IMR-90 (cell line): ENCODE measurements around the gene APBB3. TPM values are rescaled to one million over a fixed set of nuclear protein-coding genes. Genes with fewer than 3 reads are reported as not detected.

Experiments
- ATAC-seq: fragments of 200-7000 bp; cut with Tn5 transposase; 2 replicates; pipeline ENCODE4 v1.9.1; 2020; ENCODE audit warnings: low read depth, mild to moderate bottlenecking, moderate library complexity
- BruUV-seq: library from RNA; stranded (reverse); fragments of 400-500 nt; replicated peaks from 2 replicates; lab custom pipeline; 2021; lab: Mats Ljungman, UMichigan
- CTCF ChIA-PET: fragments of 300-600 bp; formaldehyde crosslinking; extraction: SDS; loops from one replicate; lab custom pipeline; 2021; ENCODE audit warnings: antibody characterized with exemption; lab: Yijun Ruan, JAX
- POLR2A ChIA-PET: fragments of 300-600 bp; sonication (Branson Sonifier 250); formaldehyde crosslinking; loops from one replicate; lab custom pipeline; 2022; ENCODE audit warnings: antibody characterized with exemption; ENCODE audit not compliant: unreplicated experiment; lab: Charles Lee
- DNase-seq: peaks from one replicate; pipeline ENCODE4 v3.0.0; 2013
- H2AFZ ChIP-seq: replicated peaks from 2 replicates; pipeline ENCODE3; 2013; ENCODE audit warnings: low read length, mild to moderate bottlenecking; ENCODE audit not compliant: poor library complexity
- H2AK5ac ChIP-seq: 2 replicates; pipeline ENCODE4 v1.6.1; 2013; ENCODE audit warnings: low read depth, low read length, inconsistent platforms
- H2AK9ac ChIP-seq: replicated peaks from 2 replicates; pipeline ENCODE3; 2013; ENCODE audit warnings: mild to moderate bottlenecking, low read depth, low read length, moderate library complexity; ENCODE audit not compliant: poor library complexity
- H2BK120ac ChIP-seq: 2 replicates; pipeline ENCODE4 v1.6.1; 2013; ENCODE audit warnings: low read depth, low read length, inconsistent platforms
- H2BK15ac ChIP-seq: 3 replicates; pipeline ENCODE4 v1.6.1; 2013; ENCODE audit warnings: low read depth, low read length, inconsistent platforms
- H2BK20ac ChIP-seq: 2 replicates; pipeline ENCODE4 v1.6.1; 2013; ENCODE audit warnings: low read depth, mild to moderate bottlenecking, inconsistent platforms, low read length, moderate library complexity
- H2BK5ac ChIP-seq: 2 replicates; pipeline ENCODE4 v1.6.1; 2013; ENCODE audit warnings: mild to moderate bottlenecking, low read depth, low read length, inconsistent platforms; ENCODE audit not compliant: poor library complexity, severe bottlenecking
- H3K14ac ChIP-seq: replicated peaks from 2 replicates; pipeline ENCODE4 v1.6.1; 2013; ENCODE audit warnings: low read depth, low read length, inconsistent platforms
- H3K18ac ChIP-seq: 2 replicates; pipeline ENCODE4 v1.6.1; 2013; ENCODE audit warnings: low read depth, low read length, control low read depth
- H3K23ac ChIP-seq: 2 replicates; pipeline ENCODE4 v1.6.1; 2013; ENCODE audit warnings: low read depth, low read length, inconsistent platforms
- H3K27ac ChIP-seq: 2 replicates; pipeline ENCODE4 v1.5.1; 2013; ENCODE audit warnings: mild to moderate bottlenecking, control low read depth, low read length; ENCODE audit not compliant: insufficient read depth
- H3K27me3 ChIP-seq: 2 replicates; pipeline ENCODE4 v1.6.1; 2013; ENCODE audit warnings: low read length; ENCODE audit not compliant: control insufficient read depth, insufficient read depth
- H3K36me3 ChIP-seq: 2 replicates; pipeline ENCODE4 v1.6.1; 2013; ENCODE audit warnings: low read length, mixed read lengths; ENCODE audit not compliant: control insufficient read depth, insufficient read depth
- H3K4ac ChIP-seq: 2 replicates; pipeline ENCODE4 v1.6.1; 2013; ENCODE audit warnings: low read depth, low read length, inconsistent platforms
- H3K4me1 ChIP-seq: 2 replicates; pipeline ENCODE4 v1.6.1; 2013; ENCODE audit warnings: low read length, mixed read lengths; ENCODE audit not compliant: control insufficient read depth, insufficient read depth
- H3K4me2 ChIP-seq: 2 replicates; pipeline ENCODE4 v1.6.1; 2013; ENCODE audit warnings: low read depth, mild to moderate bottlenecking, control low read depth, low read length, moderate library complexity
- H3K4me3 ChIP-seq: 2 replicates; pipeline ENCODE4 v1.5.1; 2013; ENCODE audit warnings: low read depth, mild to moderate bottlenecking, control low read depth, low read length, moderate library complexity; ENCODE audit not compliant: insufficient read depth
- H3K56ac ChIP-seq: 2 replicates; pipeline ENCODE4 v1.6.1; 2013; ENCODE audit warnings: low read length, inconsistent platforms; ENCODE audit not compliant: insufficient read depth; ENCODE audit errors: extremely low read depth
- H3K79me1 ChIP-seq, 2 experiments: 2 replicates each; pipeline ENCODE4 v1.6.1; 2013; ENCODE audit warnings: low read length in 2 of 2, inconsistent platforms in 1 of 2, low read depth in 1 of 2
- H3K9ac ChIP-seq: 2 replicates; pipeline ENCODE4 v1.6.1; 2013; ENCODE audit warnings: low read depth, low read length, control low read depth
- H3K9me1 ChIP-seq: 2 replicates; pipeline ENCODE4 v1.6.1; 2013; ENCODE audit warnings: low read length, inconsistent platforms; ENCODE audit not compliant: insufficient read depth
- H3K9me3 ChIP-seq: 2 replicates; pipeline ENCODE4 v1.6.1; 2013; ENCODE audit warnings: low read length; ENCODE audit not compliant: control insufficient read depth, insufficient read depth
- H4K20me1 ChIP-seq: 2 replicates; pipeline ENCODE4 v1.6.1; 2013; ENCODE audit warnings: low read length, inconsistent platforms; ENCODE audit not compliant: insufficient read depth
- H4K5ac ChIP-seq: 2 replicates; pipeline ENCODE4 v1.6.1; 2013; ENCODE audit warnings: mild to moderate bottlenecking, low read depth, low read length, control low read depth
- H4K8ac ChIP-seq, 2 experiments: 2 replicates each; pipeline ENCODE4 v1.6.1; 2013; ENCODE audit warnings: low read depth in 2 of 2, low read length in 2 of 2, control low read depth in 1 of 2, inconsistent platforms in 1 of 2
- H4K91ac ChIP-seq: 2 replicates; pipeline ENCODE4 v1.6.1; 2013; ENCODE audit warnings: low read depth, low read length, inconsistent platforms; ENCODE audit not compliant: insufficient read depth
- CEBPB ChIP-seq: IDR thresholded peaks from 2 replicates; pipeline ENCODE4 v1.6.1; 2012; ENCODE audit warnings: low read depth, low read length, improper control_type of control experiment
- CHD1 ChIP-seq: IDR thresholded peaks from 2 replicates; pipeline ENCODE4 v1.6.1; 2012; ENCODE audit warnings: low read depth, low read length, improper control_type of control experiment
- MAZ ChIP-seq: IDR thresholded peaks from 2 replicates; pipeline ENCODE4 v1.6.1; 2012; ENCODE audit warnings: low read depth, mild to moderate bottlenecking, low read length, improper control_type of control experiment, moderate library complexity, borderline replicate concordance
- RCOR1 ChIP-seq: IDR thresholded peaks from 2 replicates; pipeline ENCODE4 v1.6.1; 2012; ENCODE audit warnings: mild to moderate bottlenecking, low read length, improper control_type of control experiment; ENCODE audit not compliant: insufficient replicate concordance
- WGBS, 2 experiments: methylation state at CpG; one replicate each; pipeline versions ENCODE4 v1.1.5 to v1.1.7; 2013; ENCODE audit warnings: missing lambda C conversion rate in 2 of 2; ENCODE audit not compliant: insufficient read length in 1 of 2; ENCODE audit errors: extremely low coverage in 2 of 2; 5-methylcytosine and 5-hydroxymethylcytosine counted together
- dilution Hi-C: fragments of 300-500 bp; cut with HindIII; formaldehyde crosslinking; loops from one replicate; pipeline ENCODE4 v1.14.3; 2018; ENCODE audit warnings: low sequenced_read_pairs; ENCODE audit not compliant: unreplicated experiment
- in situ Hi-C: fragments of 300-500 bp; cut with MboI; formaldehyde crosslinking; loops from 3 replicates; pipeline ENCODE4 v1.14.3; 2019; ENCODE audit warnings: low sequenced_read_pairs, inconsistent platforms, mixed read lengths
- intact Hi-C: fragments of 100-400 bp; cut with micrococcal nuclease; formaldehyde crosslinking; loops from 2 replicates; pipeline ENCODE4 v1.10.0; 2022
- polyA plus RNA-seq, 3 experiments: library from polyadenylated mRNA; depleted of rRNA; stranded (reverse); fragments of >200 nt; gene quantifications; 2 replicates each; pipeline ENCODE4 v1.2.3, GENCODE V29; 2012; ENCODE audit warnings: low replicate concordance in 1 of 3
- total RNA-seq: library from RNA; depleted of rRNA; stranded (reverse); fragments of >200 nt; gene quantifications from 2 replicates; pipeline ENCODE4 v1.2.3, GENCODE V29; 2012
- TF ChIP-seq, protein P1 (sequence below): fragments of 150-350 bp; IDR thresholded peaks from 2 replicates; pipeline ENCODE4 v1.6.1; 2017; ENCODE audit warnings: mild to moderate bottlenecking, antibody characterized with exemption, low read length, low read depth

Gene APBB3
- total and polyA plus RNA-seq, 2 of the 4 experiments (the other 2 are of a cell fraction): 6.6 to 23.8 TPM

DNA sequence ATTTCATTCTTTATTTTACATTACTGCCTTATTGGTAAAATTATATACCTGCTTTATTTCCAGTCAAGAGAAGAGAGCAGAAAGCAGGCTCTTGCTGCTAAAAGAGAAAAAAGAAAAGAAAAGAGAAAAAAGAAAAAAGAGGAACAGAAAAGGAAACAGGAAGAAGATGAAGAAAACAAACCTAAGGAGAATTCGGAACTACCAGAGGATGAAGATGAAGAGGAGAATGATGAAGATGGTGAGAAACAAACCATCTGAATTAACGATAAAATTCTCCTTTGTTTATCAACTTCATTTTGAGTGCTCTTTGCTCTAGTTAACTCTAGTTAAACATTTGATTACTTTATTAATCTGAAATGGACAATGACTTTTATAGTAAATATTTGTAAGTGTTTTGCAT lies 40.4 kb downstream of the APBB3 start:
- Histone ChIP-seq H3K36me3 (peaks cover 19% of the 10 kb centered on the region), H3K9me3 (no peaks in the 10 kb centered on the region), H3K18ac (no peak overlapping the region), H3K9me1 (0 out of 2 replicates have a peak, but pooled peaks cover 4% of the 10 kb centered on the region), H2BK120ac (no peak overlapping the region), H3K23ac (no peak overlapping the region), H4K8ac (no peak overlapping the region), H3K27me3 (no peaks in the 10 kb centered on the region), H3K4me2 (no peak overlapping the region), H3K4ac (no peak overlapping the region), H3K4me1 (no peaks in the 10 kb centered on the region), H3K79me1 (no peaks in the 10 kb centered on the region), H3K9ac (no peak overlapping the region), H2BK20ac (no peak overlapping the region), H2AK5ac (no peak overlapping the region), H4K91ac (no peak overlapping the region), H2BK5ac (no peak overlapping the region), H2BK15ac (no peak overlapping the region), H2AK9ac (no peak overlapping the region), H2AFZ (no peak overlapping the region), H4K5ac (no peak overlapping the region), H3K14ac (no peak overlapping the region), H4K20me1 (no peaks in the 10 kb centered on the region), H3K4me3 (no peak overlapping the region), H3K27ac (no peak overlapping the region), H3K56ac (no peak overlapping the region)
- ChIA-PET CTCF (no interaction called here), POLR2A (no interaction called here)
- BruUV-seq: no TSS peak
- WGBS, 2 experiments: no CpG with 5 or more reads among the region's 2 CpGs
- in situ Hi-C loops: no loop called here
- no peak for DNase-seq
- TF ChIP-seq MAZ: no peak
- TF ChIP-seq CHD1: no peak
- TF ChIP-seq RCOR1: no peak
- no peak for TF ChIP-seq CEBPB
- TF ChIP-seq, protein P1, sequence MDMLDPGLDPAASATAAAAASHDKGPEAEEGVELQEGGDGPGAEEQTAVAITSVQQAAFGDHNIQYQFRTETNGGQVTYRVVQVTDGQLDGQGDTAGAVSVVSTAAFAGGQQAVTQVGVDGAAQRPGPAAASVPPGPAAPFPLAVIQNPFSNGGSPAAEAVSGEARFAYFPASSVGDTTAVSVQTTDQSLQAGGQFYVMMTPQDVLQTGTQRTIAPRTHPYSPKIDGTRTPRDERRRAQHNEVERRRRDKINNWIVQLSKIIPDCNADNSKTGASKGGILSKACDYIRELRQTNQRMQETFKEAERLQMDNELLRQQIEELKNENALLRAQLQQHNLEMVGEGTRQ: no peak
- ATAC-seq: no peak
- dilution Hi-C loops: no loop called here
- intact Hi-C loops: no loop called here
